GM23338 (cell line): ENCODE results near the gene MYL5. TPM values are rescaled to one million over a fixed set of nuclear protein-coding genes. Genes with fewer than 3 reads are reported as not detected.
A peak's percentile ranks its signal among the peaks of the same experiment; 100 is the strongest.
"Not testable (repeated sequence)": the region's sequence is repeated elsewhere in the genome, so short reads cannot be mapped to it uniquely, and the experiment has no call there.

Source experiments
- ATAC-seq: fragments of 200-7000 bp; cut with Tn5 transposase; 3 replicates; pipeline ENCODE4 v1.9.1; 2020
- DNase-seq: peaks from one replicate; pipeline ENCODE4 v3.0.0-alpha.2; 2015; ENCODE audit warnings: low spot score
- H2AFZ ChIP-seq: fragments of 200-600 bp; sonication (generic); 2 replicates; pipeline ENCODE4 v1.8.0; 2016; ENCODE audit warnings: antibody characterized with exemption, mild to moderate bottlenecking, moderate library complexity
- H3F3A ChIP-seq: fragments of 200-600 bp; sonication (generic); replicated peaks from 2 replicates; pipeline ENCODE4 v1.8.0; 2017; ENCODE audit warnings: antibody characterized with exemption, mixed run types, low read depth
- H3K27ac ChIP-seq: fragments of 200-600 bp; sonication (generic); 2 replicates; pipeline ENCODE4 v1.6.1; 2016; ENCODE audit warnings: low read depth
- H3K27me3 ChIP-seq: fragments of 200-600 bp; sonication (generic); 2 replicates; pipeline ENCODE4 v1.8.0; 2016; ENCODE audit warnings: mild to moderate bottlenecking, mixed run types, moderate library complexity; ENCODE audit not compliant: insufficient read depth
- H3K36me3 ChIP-seq: fragments of 200-600 bp; sonication (generic); 2 replicates; pipeline ENCODE4 v1.8.0; 2016; ENCODE audit warnings: mild to moderate bottlenecking; ENCODE audit not compliant: insufficient read depth
- H3K4me1 ChIP-seq: fragments of 200-600 bp; sonication (generic); 2 replicates; pipeline ENCODE4 v1.8.0; 2016; ENCODE audit warnings: mild to moderate bottlenecking, moderate library complexity; ENCODE audit not compliant: insufficient read depth
- H3K4me2 ChIP-seq: fragments of 200-600 bp; sonication (generic); 2 replicates; pipeline ENCODE4 v1.7.1; 2017; ENCODE audit warnings: mixed run types
- H3K4me3 ChIP-seq: fragments of 200-600 bp; sonication (generic); 2 replicates; pipeline ENCODE4 v1.6.1; 2016; ENCODE audit warnings: mixed run types
- H3K79me2 ChIP-seq: fragments of 200-600 bp; sonication (generic); replicated peaks from 2 replicates; pipeline ENCODE4 v1.8.0; 2017; ENCODE audit warnings: mild to moderate bottlenecking; ENCODE audit not compliant: insufficient read depth
- H3K9me2 ChIP-seq: fragments of 200-600 bp; sonication (generic); 2 replicates; pipeline ENCODE4 v1.8.0; 2017; ENCODE audit not compliant: insufficient read depth
- H4K20me1 ChIP-seq: fragments of 200-600 bp; sonication (generic); replicated peaks from 2 replicates; pipeline ENCODE4 v1.8.0; 2017; ENCODE audit warnings: mild to moderate bottlenecking; ENCODE audit not compliant: insufficient read depth
- H3K27ac Mint-ChIP-seq: 2 replicates; pipeline ENCODE4 v1.8.0; 2020; ENCODE audit warnings: inconsistent platforms, mild to moderate bottlenecking, moderate library complexity, mixed read lengths
- H3K27me3 Mint-ChIP-seq: 3 replicates; pipeline ENCODE4 v1.8.0; 2022; ENCODE audit warnings: low read depth, mild to moderate bottlenecking, moderate library complexity, mixed read lengths, inconsistent platforms; ENCODE audit not compliant: insufficient read depth, poor library complexity
- H3K36me3 Mint-ChIP-seq: 3 replicates; pipeline ENCODE4 v1.8.0; 2021; ENCODE audit warnings: low read depth, mild to moderate bottlenecking, inconsistent platforms, moderate library complexity, mixed read lengths
- H3K4me1 Mint-ChIP-seq: 3 replicates; pipeline ENCODE4 v1.8.0; 2020; ENCODE audit warnings: mild to moderate bottlenecking, inconsistent platforms, mixed read lengths
- H3K4me3 Mint-ChIP-seq: 3 replicates; pipeline ENCODE4 v1.8.0; 2021; ENCODE audit warnings: moderate library complexity, mild to moderate bottlenecking, inconsistent platforms, mixed read lengths
- H3K9me3 Mint-ChIP-seq: 3 replicates; pipeline ENCODE4 v1.8.0; 2020; ENCODE audit warnings: moderate library complexity, mild to moderate bottlenecking, inconsistent platforms, mixed read lengths
- CTCF ChIP-seq, 2 experiments: fragments of 200-600 bp in 1 of 2; sonication (generic) in 1 of 2; conservative IDR thresholded peaks; 2 replicates each; pipeline versions ENCODE4 v1.5.1 to v1.6.1; 2016 to 2017; ENCODE audit warnings: antibody characterized with exemption in 2 of 2, low read depth in 2 of 2, mild to moderate bottlenecking in 2 of 2, moderate library complexity in 1 of 2
- STAT1 ChIP-seq: IDR thresholded peaks from one replicate; pipeline ENCODE4 v1.6.1; 2016; ENCODE audit warnings: antibody characterized with exemption; ENCODE audit not compliant: unreplicated experiment
- ZNF331 ChIP-seq: fragments of 250-450 bp; sonication (Bioruptor Pico); IDR thresholded peaks from 2 replicates; pipeline ENCODE4 v1.5.0; 2020; ENCODE audit warnings: low read depth, mild to moderate bottlenecking, moderate library complexity
- ZNF462 ChIP-seq: fragments of 250-450 bp; sonication (Bioruptor Pico); IDR thresholded peaks from 2 replicates; pipeline ENCODE4 v1.5.0; 2020; ENCODE audit warnings: mild to moderate bottlenecking, moderate library complexity
- polyA plus RNA-seq: library from polyadenylated mRNA; unstranded; fragments of >200 nt; fragmentation: Nextera tagmentation; extraction: Ambion mirVana; gene quantifications from 2 replicates; pipeline ENCODE4 v1.2.1, GENCODE V29; 2016
- total RNA-seq: library from RNA; depleted of rRNA; stranded (reverse); fragments of >200 nt; shearing (Covaris generic); gene quantifications from 2 replicates; pipeline ENCODE4 v1.2.3, GENCODE V29; 2014

The MYL5 gene
- total and polyA plus RNA-seq, 2 experiments from 2014 or later: 3.0 to 4.4 TPM

DNA sequence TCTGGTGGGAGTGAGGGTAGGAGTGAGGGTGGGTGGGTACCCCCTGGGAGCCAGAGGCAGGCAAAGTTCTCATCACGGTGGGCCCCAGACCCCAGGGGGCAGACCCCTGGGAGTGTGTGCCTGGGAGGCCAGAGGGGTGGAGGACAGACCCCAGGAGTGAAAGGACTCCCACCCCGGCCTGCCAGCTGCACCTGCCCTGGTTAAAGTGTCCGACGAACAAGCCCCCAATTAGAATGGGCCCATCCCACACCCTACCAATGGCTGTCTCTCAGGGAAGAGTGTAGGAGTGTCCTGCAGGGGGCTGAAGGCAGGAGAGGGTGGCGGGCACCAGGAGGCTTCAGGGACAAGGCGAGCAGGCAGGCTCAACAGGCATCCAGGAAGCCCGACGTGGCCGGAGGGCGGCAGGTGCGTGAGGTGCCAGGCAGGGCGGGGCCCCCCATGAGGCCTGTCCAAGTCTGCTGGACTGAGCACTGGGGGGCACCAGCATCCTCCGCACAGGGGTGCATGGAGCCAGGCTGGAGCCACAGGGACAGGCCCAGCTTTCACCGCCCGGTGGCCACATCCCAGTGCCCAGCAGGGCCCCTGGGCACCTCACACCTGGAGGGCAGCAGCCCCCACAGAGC is 40.3 kb upstream of the MYL5 start:
- H3K9me3 Mint-ChIP-seq: peaks cover 21% of the 10 kb centered on the region
- Histone ChIP-seq H3K27ac (no peak overlapping the region), H3K27me3 (no peaks in the 10 kb centered on the region), H3K4me3 (no peak overlapping the region), H3K36me3 (no peaks in the 10 kb centered on the region), H3K4me2 (no peak overlapping the region), H2AFZ (no peak overlapping the region), H3F3A (no peaks in the 10 kb centered on the region), H4K20me1 (no peaks in the 10 kb centered on the region), H3K4me1 (no peaks in the 10 kb centered on the region), H3K79me2 (no peaks in the 10 kb centered on the region), H3K9me2 (no peaks in the 10 kb centered on the region)
- H3K27ac Mint-ChIP-seq: no peak overlapping the region
- no peak for TF ChIP-seq ZNF331 (CRISPR knock-in tag)
- 0 out of 4 replicates have a peak, but pooled peaks of 1 of the 2 experiments have one; percentile 2 for TF ChIP-seq CTCF (conservative IDR thresholded peaks at IDR 0.05; ENCODE audit: low read depth in 2 of 2)
- TF ChIP-seq STAT1: no peak
- H3K4me1 Mint-ChIP-seq: no peaks in the 10 kb centered on the region; the same call in 2 of the 3 replicates
- peak; percentile 51 for ATAC-seq
- no peak for DNase-seq
- H3K27me3 Mint-ChIP-seq: peaks cover 21% of the 10 kb centered on the region
- peaks cover 8% of the 10 kb centered on the region; the same call in 1 of the 3 replicates for H3K36me3 Mint-ChIP-seq
- no peak overlapping the region for H3K4me3 Mint-ChIP-seq

DNA sequence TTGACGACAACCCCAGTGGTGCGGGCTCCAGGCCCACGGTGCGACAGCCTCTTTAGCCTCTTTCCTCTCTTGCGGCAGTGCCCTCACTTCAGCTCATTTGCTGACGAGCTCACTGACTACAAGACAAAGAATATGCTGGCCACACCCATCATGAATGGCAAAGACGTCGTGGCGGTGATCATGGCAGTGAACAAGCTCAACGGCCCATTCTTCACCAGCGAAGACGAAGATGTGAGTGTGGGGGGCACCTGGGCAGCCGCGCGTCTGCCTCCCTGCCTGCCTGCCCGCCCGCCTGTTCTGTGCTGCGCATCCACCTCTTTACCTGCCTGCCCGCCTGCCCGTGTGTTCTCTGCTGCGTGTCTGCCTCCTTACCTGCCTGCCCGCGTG is 39.8 kb upstream of the MYL5 start:
- Mint-ChIP-seq H3K36me3 (peaks cover 8% of the 10 kb centered on the region; the same call in 1 of the 3 replicates), H3K4me3 (no peak overlapping the region), H3K4me1 (no peaks in the 10 kb centered on the region; the same call in 2 of the 3 replicates), H3K27me3 (peaks cover 18% of the 10 kb centered on the region), H3K27ac (no peak overlapping the region), H3K9me3 (peaks cover 23% of the 10 kb centered on the region)
- no peak overlapping the region for H2AFZ ChIP-seq
- H3K79me2 ChIP-seq: no peaks in the 10 kb centered on the region
- no peaks in the 10 kb centered on the region for H3K36me3 ChIP-seq
- no peak overlapping the region for H3K27ac ChIP-seq
- TF ChIP-seq ZNF462 (no peak), CTCF (conservative IDR thresholded peaks at IDR 0.05; ENCODE audit: low read depth in 2 of 2) (no peak)
- no peak for ATAC-seq
- no peak overlapping the region for H3K4me3 ChIP-seq
- H3F3A ChIP-seq: no peaks in the 10 kb centered on the region
- H3K4me1 ChIP-seq: no peaks in the 10 kb centered on the region
- no peaks in the 10 kb centered on the region for H3K27me3 ChIP-seq
- no peak for DNase-seq
- H3K4me2 ChIP-seq: no peak overlapping the region
- no peaks in the 10 kb centered on the region for H4K20me1 ChIP-seq
- no peaks in the 10 kb centered on the region for H3K9me2 ChIP-seq

GRCh38 chr4:635066-635835 is 39.1 kb upstream of the MYL5 start:
- not testable (repeated sequence) for ATAC-seq

More at GRCh38 chr4:635066-635835, 39.1 kb upstream of the MYL5 start:
- H3K4me2 ChIP-seq, H3K4me3 Mint-ChIP-seq, H2AFZ ChIP-seq, H4K20me1 ChIP-seq, H3K27me3 ChIP-seq, H3K36me3 Mint-ChIP-seq, H3K4me1 ChIP-seq, H3K36me3 ChIP-seq, H3K79me2 ChIP-seq, H3K9me2 ChIP-seq, H3K27ac Mint-ChIP-seq, H3K27ac ChIP-seq, H3K4me1 Mint-ChIP-seq, H3F3A ChIP-seq, H3K4me3 ChIP-seq, DNase-seq: not testable (repeated sequence)
- Mint-ChIP-seq H3K9me3 (peaks cover 23% of the 10 kb centered on the region), H3K27me3 (peaks cover 17% of the 10 kb centered on the region)
